CD4-positive, alpha-beta T cell treated with Interleukin-10 for 1 hour (primary cell): Measurements from ENCODE around the gene HSD11B2.

Experiments
- DNase-seq: peaks from one replicate; pipeline ENCODE4 v3.0.0-alpha.2; 2020

HSD11B2 gene

DNA sequence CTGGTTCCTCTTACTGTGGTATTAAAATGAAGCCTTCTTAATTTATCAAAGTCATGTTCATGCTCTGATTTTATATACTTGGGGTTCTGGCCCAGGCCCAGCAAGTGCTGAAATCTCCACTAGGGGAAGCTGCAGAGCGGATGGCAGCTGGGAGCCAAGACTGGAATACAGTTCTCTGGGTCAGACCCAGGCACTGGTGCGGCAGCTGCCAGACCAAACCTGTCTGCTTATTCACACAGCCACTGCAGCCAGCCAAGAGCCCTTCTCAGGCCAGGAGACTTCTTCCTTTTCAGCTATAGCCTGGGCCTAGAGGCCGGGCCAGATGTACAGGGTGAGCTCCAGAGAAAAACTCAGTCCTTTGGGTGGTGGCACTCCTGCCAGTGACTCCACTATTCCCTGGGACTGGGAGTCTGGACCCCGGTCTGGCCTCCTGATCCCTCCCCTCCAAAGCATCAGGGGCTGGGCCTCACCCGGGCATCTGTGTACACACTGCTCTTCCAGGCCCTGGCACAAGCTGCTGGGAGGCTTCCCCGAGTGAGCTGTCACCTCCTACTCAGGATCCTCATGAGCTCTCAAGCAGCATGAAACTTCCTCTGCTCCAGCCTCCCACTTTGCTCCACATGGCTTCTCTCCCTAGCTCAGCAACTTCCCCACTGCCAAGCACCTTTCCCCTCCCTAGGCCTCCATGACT, 25.6 kb downstream of the HSD11B2 start:
- DNase-seq: no peak

DNA sequence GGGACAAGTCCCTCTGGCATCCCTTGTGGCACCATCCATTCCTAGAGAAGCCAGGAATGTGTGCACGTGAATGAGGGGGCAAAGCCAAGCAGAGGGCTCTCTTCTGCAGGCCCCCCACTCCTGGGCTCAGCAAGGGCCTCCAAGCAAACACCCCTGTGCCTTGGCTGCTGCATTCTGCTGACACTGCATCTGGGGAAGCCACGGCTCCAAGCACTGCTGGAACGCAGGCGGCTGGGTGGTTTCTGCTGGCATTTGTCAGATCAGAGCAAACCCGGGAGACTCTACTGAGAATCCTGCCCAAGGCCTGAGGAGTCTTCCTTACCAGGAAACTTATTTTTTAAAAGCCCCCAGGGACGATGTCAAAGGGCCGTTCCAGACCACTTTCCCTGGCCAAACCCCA, 26.7 kb downstream of the HSD11B2 start:
- no peak for DNase-seq

DNA sequence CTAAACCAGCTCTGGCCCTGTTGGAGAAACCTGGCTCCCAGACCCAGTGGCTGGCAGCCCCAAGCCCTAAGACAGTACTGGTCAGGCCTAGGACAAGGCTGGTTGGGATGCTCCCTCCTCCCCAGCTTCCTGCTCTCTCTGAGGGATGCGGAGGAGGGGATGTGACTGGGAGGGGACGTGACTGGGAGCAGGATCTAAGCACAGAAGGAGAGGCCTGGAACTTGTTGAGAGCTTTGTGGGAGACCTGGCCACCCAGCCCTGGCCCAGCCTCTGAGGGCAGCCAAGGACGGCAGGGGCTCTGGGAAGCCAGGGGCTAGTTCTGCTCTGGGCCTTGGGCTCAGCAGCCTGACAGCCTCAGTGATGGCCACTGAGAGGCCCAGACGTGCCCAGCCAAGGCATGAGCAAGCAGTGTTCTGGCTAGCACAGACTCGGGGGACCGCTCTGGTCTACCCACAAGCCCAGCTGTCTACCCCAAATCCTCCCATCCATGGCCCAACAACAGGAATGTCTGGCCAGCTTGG, 27.3 kb downstream of the HSD11B2 start:
- no peak for DNase-seq

DNA sequence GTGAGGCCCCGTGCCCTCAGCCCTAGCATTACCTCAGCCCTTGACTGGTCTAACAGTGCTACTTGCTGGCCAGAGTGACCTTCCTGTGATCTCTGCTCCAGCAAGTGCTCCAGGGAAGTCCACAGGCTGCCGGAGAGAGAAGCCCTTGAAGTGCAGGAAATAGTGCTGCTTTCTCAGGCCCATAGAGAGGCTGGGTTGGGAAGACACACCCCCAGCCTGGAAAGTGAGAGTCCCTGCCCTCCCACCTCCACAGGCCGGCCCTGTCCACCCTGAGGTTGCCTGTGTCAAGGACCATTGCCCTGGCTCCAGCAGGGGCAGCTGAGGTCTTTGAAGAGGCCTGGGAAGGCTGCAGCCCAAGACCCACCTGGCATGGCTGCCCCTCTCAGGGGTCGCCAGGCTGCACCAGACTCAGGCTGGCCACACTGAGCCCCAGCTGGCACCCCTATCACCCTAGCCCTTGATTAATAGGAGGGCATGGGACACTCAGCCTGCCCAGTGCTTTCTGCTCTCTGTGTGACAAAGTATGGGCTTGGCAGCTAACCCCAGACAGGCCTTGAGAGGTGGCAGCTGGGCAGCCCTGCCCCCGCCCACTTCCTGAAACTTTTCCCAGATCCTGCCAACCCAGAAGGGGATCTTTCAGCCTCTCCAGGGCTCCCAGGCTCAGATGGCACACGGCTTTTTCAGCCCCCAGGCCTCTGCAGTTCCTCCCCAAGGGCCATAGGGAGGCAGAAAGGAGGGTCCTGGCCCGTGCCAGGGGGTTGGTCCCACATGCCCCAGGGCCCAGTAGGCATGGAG, 28.3 kb downstream of the HSD11B2 start:
- no peak for DNase-seq

DNA sequence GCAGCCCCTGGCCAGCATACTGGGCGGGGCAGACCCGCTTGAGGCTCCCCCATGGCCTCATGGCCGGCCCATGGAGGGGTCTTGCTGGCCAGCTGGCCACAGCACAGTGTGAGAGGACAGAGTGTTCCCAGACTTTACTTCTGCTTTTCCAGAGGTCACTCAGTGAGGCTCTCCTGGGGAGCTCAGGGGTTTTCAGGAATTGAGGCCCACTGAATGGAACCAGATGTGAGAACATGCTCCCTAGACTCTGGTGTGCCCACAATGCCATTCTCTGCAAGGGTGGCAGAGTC, 28.9 kb downstream of the HSD11B2 start:
- DNase-seq: no peak

DNA sequence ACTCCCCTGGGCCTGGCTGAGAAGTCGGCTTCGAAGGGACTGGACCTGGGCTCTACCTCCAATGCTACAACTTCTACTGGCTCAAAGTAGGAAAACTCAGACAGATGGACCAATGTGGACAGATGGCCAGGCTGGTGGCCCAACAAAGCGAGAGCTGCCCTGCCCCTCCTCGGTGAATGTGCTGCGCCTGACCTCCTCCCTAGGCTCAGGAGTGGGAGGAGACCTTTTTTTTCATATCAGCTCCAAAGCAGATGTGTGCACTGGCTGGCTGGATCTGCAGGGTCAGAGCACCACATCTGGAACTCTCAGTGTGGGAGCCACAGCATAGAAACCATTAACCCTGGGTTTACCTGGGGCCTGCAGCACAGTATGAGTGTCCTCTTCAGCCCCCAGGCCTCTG, 29.2 kb downstream of the HSD11B2 start:
- no peak for DNase-seq

DNA sequence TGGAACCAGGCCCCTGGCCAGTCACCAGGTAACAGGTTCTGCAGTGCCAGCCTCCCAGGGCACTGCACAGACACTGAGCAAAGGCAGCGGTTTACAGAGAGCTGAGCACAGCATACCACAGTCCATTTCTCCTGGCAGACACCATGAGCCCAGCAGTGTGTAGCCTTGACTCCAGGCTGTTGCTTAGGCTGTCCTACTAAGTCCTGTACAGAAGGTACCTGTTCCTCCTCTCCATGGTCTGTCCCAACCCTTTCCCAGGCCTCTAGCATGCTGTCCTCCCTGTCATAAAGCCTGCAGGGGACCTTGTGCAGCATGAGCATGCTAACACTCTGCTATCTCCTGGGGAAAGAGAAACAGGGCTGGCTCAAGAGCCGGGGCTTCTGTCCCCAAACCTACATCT, 30.0 kb downstream of the HSD11B2 start:
- DNase-seq: no peak

DNA sequence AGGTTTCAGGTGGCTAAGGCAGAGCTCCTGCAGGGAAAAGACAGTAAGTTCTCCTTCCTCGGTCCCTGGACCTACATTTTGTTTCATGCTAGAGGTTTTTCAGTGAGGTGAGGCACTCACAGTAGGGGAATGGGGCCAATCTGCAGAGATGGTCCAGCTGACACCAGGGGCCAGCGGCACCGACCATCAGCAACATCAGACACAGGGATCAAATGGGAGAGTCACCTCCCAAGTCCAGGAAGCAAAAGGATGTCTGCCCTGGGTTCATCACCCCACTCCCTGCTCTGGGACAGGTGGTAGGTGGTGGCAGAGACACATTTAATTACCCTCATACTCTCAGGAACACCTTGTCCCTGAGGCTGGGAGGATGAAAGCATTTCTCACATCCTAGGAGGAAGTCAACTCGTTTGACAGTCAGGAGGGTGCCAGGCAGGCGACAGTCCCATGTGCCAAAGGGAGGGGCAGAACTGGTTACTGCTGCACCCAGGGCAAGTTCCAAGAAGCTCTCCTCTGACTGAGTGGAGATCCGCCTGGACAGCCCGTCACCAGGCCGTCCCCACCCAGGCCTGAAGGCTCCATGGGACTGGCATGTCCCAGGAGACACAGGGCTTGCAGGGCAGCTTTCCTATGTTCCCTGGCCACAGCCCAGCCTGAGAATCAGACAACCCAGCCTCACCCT, 30.8 kb downstream of the HSD11B2 start:
- DNase-seq: no peak

DNA sequence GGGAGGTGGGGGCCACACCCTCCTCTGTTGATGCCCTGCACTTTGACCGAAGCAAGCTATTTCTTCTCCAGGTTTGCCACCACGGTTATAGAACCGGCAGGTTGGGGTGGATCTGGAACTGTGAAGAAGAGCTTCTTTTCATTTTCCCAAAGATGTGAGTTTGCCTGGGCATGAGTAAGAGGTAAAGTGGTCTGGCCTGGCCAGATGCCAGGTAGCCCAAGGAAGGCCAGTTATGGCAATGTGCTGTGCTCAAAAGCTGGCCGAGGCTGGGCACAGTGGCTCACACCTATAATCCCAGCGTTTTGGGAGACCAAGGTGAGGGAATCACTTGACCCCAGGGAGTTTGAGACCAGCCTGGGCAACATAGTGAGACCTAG, 31.3 kb downstream of the HSD11B2 start:
- no peak for DNase-seq

DNA sequence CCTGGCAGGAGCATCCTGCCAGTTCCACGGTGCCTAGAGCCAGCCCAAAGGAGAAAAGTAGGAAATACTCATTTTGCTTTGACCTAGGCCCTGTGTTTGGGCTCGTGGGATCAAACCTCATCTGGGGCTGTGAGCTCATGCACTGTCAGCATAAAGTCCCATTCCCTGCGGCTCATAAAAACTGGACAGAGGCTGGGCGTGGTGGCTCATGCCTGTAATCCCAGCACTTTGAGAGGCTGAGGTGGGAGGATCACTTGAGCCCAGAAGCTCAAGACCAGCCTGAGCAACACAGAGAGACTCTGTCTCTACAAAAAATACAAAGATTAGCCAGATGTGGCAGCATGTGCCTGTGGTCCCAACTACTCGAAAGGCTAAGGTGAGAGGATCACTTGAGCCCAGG, 32.1 kb downstream of the HSD11B2 start:
- DNase-seq: no peak

DNA sequence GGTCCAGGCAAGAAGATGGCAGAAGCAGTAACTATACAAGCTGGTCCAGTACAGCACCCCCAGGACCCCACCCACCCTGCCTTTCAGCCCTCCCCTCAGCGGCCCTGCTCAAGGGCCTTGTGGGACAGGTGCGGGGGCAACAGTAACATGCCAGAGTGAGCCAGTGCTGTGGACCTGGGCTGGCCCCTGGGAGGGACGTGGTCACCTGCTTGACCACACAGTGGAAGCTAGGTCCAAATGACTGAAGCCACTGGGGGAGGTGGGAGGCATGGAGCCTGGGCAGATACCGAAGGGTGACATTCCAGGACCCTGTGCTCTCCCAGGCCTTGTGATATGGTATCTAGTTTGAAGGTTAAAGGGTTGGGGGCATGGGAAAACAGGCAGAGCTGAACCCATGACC, 32.8 kb downstream of the HSD11B2 start:
- DNase-seq: no peak

DNA sequence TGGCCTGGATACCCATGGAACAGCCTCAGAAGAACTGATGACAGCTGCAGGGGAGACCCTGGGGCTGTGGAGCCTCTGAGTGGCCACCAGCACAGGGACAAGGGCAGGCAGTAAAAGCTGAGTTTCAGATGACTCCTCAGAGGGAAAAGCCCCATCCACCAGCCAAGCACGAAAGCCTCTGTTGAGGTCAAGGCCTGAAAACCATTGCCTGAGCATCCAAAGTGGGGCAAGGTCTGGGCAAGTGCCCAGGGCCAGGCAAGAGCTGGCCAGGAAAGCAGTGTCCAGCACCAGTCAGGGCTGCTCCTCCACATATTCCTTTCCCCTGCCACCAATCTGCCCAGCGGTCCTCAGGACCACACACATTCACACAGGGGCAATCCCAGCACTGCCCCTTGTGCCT, 33.6 kb downstream of the HSD11B2 start:
- DNase-seq: no peak

DNA sequence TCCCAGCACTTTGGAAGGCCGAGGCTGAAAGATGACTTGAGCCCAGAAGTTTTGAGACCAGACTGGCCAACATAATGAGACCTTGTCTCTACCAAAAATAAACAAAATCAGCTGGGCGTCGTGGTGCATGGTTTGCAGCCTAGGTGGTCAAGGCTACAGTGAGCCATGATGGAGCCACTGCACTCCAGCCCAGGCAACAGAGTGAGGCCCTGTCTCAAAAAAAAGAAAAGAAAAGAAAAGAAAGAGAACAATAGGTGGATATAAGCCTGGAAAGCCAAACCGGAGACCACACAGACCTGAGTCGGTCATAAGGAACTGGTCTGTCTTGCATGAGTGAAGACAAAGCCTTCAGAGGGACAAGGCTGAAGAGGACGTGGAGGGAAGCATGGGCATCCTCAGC, 35.7 kb downstream of the HSD11B2 start:
- DNase-seq: no peak

DNA sequence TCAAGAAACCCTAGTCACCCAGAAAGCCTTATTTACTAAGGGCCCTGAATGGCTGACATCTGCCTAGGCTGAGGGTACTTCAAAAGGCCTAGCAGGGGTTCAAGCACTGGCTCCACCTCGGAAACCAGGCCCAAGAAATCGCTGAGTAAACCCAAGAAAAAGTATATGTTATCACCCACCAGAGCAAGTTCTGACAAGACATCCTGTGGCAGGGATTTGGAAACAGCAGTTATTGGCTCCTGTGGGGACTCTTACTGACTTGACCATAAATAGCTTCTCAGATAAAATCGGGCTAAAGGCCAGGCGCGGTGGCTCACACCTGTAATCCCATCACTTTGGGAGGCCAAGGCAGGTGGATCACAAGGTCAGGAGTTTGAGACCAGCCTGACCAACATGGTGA, 37.8 kb downstream of the HSD11B2 start:
- no peak for DNase-seq

DNA sequence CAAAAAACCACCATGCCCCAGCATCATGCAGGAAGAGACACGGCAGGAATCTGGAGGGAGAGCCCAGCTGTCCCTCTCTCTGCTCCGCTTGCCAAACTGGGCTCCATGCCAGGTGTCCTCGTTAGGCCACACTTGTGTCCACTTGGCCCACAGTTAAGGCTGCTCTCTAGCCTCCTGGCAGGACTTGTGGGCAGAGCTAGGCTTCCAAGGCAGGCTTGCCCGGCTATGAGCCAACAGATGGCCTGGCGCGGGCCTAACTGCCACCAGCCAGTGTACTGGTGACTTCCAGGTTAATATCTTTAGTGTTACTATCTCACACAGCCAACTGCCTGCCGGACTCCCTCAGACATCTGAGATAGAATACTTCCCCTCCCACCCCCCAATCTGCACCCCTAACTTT, 39.4 kb downstream of the HSD11B2 start:
- DNase-seq: no peak

DNA sequence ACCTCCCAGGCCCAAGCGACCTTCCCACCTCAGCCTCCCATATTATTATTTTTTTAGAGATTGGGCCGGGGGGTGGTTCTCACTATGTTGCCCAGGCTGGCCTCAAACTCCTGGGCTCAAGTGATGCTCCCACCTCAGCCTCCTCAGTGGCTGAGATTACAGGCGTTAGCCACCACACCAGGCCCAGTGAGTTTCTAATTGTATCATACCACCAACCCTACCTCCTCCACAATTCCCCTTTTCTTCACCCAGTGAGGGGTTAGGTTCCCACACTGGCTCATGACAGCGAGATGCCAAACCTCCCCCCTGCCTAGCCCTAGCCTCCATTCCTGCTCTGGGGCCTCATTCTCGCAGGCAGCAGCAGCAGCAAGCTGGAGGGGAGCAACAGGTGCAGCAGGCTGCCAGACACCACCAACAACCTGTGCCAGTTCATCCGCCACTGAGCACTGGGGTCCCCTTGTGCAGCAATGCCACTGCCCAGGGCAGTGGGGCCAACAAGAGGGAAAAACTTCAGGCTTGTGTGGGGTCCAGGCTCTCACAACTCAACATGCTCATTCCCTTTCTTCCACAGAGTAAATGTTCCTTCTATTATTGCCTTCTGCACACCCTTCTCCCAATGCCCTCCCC, 41.0 kb downstream of the HSD11B2 start:
- DNase-seq: no peak

DNA sequence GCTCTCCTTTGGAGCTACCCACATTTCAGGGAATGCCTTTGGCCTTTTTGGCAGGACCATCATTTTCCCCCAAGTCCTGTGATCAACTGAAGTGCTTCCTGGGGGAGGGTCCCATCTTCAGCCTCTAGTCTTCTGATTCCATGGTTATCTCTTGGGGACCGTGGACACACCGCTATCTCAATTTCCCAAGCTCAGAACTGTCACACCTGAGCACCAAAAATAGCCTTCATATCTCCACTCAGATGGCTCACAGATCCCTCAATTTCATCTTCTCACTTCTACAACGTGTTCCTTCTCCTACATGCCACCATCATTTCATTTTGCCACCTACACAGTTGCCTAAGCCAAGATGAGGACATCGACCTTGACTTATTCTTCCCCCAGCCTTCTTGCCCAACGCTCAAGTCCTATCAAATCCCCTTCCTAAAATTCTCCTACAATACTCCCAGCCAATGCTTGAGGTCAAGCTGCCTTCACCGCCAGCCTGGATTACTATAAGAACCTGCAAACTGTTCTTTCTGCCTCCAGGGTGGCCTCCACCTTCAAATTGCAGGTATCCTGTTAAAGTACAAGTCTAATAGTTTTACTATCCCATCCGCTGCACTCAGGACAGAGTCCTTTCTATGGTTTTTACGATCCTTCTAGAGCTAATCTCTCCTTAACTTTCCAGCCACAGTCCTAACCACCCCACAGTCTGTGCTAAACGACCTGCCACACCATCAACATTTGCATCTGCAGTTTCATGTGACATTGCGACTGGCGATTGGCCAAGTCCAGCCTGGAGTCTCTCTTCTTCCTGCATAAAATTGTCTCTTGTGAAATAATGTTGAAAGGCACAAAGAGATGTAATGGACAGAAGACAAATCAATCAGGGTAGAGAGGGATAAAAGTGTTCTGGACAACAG, 43.9 kb downstream of the HSD11B2 start:
- DNase-seq: no peak

DNA sequence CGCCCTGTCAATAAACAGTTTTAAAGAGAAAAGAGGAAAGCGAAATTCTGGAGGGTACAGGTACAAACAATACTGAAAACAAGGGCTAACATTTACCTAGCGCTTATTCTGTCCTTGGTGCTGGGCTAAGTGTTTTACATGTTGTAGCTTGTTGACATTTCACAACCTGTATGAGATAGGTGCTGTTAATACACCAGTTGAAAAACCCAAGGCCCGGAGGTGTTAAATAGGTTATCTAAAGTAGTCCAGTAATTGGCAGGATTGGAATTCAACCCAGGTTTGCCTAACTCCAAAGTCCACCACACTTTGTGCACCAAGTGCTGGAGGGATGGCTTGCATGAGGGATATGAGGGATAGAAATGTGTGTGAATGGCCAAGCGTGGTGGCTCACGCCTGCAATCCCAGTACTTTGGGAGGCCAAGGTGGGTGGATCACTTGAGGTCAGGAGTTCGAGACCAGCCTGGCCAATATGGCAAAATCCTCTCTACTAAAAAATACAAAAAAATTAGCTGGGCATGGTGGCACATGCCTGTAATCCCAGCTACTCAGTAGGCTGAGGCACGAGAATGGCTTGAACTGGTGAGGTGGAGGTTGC, 47.1 kb downstream of the HSD11B2 start:
- no peak for DNase-seq

DNA sequence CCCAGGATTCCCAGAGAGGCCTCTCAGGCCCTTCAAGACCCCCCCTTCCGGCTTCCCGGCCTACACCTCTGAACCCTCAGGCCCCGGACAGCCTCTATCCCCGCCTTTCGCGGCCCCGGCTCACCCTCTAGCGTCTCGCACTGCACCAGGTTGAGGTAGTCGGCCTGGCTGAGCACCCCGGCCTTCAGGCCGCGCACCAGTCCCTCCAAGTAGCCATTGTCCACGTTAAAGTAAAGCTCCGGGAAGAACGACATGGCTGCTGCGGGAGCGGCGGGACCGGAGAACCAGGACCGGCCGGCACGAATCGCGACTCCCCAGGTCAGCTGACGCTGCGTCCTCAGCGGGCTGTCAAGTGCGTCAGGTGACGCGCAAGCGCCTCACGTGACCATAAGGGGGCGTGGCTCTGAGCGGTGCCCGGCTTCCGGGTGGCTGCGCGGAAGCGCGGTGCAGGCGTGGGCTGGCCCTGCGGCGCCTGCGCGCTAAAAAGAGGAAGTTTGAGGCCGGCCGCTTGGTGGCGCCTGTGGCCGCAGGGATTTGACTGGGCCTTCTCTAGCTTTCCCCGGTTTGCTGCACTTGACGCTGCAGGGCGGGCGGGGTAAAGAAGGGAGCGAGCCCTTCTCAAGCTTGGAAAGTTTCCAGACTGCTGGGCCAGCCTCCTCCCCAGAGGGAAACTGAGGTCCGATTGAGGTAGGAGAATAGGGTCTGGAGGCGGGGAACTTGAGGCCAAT, 50.1 kb downstream of the HSD11B2 start, which contains the start of gene ATP6V0D1:
TSS of gene ATP6V0D1 (minus strand) at position 325 of the 728 bp plus-strand sequence. CDS start at position 254, 71 bp downstream.
- peak; percentile 99 for DNase-seq

DNA sequence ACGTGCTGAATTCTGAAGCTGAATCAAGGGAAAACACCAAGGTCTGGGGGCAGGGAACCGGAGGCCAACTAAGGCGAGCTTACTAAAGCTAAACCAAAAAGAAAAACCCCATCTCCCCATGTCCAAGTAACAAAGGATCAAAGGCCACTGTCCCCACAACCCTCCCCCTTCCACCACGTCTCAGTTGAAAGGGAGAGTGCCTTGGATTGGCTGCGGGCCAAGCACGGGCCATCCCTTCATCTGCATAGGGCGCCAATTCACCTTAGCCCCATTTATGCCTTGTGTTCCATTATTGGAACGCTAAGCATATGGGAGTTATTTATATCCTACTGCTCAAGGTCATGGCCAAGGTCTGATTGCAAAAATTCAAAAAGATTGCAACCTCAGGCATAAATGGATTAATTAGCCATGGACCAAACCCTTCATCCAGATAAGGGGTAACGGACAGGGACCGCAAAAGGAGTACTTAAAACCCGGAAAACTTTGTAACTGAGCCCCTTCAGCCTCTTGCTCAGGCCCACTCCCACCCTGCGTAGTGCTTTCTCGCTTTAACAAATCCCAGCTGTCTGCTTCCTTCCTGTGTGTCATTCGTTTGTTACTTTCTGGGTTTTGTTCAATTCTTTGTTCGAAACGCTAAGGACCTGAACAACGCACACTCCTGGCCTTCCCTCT, 50.8 kb downstream of the HSD11B2 start:
- peak; percentile 53 for DNase-seq
